Hippocampal formation (tissue), 2 donors: ENCODE data around the gene CCL27.
A peak's percentile ranks its signal among the peaks of the same experiment; 100 is the strongest.

Experiments
- DNase-seq, 2 donors: peaks; one replicate each; lab custom pipeline; 2025; lab: John Stamatoyannopoulos, UW

CCL27 gene

GRCh38 chr9:34684816-34685215 lies 22.4 kb upstream of the CCL27 start:
- DNase-seq: no peak

DNA sequence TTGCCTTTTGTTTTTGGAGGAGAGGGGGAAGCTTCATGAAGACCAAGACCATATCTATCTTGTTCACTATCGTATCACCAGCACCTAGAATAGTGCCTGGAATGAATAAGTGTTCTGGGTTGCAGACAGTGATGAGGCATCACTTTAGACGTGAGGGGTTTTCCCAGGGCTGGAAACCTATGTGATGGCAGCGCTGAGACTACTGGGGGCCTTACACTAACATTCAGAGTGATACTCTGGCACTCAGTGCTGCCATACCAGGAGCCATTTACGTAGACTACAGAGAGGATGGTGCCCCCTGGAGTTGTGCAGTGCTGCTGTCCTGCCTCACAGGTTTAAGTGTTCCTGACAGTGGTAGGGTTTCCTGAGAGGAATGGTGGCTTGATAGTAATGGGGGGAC lies 21.7 kb upstream of the CCL27 start:
- DNase-seq: no peak

- no peak for DNase-seq
Observed at GRCh38 chr9:34675869-34676268, 13.4 kb upstream of the CCL27 start.

DNA sequence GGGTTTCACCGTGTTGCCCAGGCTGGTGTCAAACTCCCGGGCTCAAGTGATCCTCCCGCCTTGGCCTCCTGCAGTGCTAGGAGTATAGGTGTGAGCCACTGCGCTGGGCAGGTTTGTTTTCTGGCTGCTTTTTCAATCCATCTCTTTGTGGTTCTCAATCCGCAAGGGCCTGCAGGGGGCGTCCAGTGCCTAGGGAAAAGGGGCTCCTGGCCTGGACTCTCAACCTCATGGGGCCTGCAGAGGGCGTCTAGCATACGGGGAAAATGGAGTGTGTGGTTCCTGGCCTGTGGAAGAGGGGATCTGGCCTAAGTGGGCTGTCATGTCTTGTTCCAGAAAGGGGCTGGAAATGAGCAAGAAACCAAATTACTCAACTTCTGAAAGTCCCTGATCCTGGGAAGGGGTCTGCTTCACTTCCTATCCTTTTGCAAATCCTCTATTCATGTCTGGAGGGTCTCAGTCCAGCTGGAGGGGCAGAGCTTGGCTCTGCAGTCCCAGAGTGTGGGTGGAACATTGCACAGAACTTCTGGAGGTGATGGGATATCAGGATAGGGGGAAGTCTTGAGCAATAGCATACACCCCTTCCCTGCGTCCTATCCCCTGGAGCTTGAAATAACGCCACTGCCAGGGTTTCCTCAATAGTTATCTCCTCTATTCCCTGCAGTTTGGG lies 12.7 kb upstream of the CCL27 start:
- peak; percentile 18 to 28 for DNase-seq

- DNase-seq: no peak
Observed at GRCh38 chr9:34674440-34674839, 12.0 kb upstream of the CCL27 start.

DNA sequence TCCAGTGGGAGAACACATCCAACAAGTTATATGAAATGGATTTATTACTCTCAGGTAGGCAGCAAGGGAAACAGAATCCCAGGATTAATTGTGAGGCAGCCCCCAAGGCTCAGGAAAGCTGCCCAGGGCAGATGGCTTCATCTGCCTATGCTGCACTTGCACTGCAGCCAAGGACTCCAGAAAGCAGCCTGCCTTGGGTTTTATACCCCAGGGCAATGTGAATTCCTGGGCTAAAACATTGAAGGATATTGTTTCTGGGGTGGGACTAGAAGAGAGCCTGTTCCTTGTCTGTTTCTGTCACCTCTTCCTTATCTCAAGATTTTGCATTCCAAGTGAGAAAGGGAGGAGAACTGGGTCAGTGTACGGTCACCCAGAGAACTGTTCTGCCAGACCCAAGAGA lies 8.8 kb upstream of the CCL27 start:
- no peak for DNase-seq

DNA sequence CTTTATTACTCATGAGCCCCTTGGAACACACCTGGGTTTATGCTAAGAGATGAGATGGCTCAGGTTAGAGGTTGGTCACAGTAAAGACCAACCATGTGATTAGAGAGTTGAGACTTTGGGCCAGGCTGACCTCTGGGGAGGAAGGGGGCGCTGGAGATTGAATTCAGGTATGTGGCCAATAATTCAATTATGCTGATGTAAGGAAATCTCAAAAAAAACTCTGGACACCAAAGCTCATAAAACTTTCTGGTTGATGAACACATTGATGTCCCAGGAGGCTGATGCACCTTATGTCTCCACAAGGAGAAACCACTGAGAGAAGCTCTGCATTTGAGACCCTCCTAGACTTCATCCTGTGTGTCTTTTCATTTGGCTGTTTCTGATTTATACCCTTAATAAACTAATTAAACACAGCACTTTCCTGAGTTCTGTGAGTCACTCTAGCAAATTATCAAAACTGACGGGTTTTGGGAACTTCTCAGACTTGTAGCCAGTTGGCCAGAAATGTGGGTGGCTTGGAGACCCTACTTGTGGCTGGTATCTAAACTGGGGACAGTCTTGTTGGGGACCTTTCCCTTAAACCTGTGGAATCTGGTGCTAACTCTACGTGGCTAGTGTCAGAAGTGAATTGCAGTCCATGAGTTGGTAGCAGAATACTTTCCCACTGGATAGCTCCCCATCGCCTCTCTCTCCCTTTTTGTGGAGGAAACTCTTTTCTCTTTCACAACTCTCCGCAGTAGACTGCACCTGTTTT lies 7.5 kb upstream of the CCL27 start:
- no peak for DNase-seq

DNA sequence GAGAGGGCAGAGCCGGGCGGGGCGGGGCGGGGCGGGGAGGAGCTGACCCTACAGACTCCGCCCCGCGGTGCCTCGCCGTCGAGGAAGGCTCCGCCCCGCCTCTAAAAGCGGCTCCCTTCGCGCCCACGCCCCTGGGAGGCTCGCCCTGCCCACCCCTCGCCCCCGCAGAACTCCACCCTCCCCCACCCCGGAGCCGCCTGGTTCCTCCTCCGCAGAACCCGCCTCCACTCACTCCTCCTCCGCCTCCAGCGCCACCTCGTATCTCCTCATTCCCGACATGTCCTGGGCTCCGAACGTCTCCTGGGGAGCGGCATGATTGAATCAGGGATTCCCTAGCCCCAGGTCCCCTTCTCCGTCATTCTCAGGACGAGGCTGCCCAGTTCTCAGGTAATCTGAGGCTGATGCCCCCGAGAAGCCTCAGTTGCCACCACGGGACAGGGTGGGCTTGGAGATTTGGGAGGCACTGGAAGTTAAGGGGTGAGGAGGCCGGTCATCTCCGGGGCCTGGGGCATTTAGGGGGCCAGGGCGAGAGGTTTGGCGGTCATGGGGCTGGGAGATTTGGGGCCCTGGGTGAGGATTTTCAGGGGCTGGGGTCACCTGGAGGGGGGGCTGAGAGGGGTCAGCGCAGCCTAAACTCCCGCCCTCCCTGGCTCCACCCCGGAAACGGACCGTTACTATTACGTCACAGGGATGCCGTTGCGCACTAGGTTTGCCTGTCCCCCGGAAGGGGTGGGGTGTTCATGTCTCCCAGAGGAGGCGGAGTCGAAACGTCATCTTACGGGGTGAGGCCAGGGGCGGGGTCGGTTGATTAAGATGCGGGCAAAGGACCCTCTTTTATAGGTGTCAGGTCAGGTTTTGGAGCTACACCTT lies 3.2 kb upstream of the CCL27 start:
- DNase-seq: peak; percentile 89 to 92

DNA sequence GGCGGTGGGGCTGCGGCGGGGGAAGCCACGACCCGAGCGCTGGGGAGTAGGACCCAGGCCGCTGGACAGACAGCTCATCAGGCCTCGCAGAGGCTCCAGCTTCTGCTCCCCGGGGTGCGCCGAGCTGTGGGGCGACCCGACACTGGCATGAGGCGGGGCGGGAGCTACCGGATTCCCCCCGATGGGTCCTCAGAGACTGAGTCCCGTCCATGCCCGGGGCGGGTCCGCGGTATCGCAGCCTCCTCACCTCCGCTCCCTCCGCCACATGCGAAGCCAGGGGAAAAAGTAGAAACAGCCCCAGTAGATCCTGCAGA lies 2.6 kb upstream of the CCL27 start:
- no peak for DNase-seq

GRCh38 chr9:34664281-34665066 lies 2.0 kb upstream of the CCL27 start:
- DNase-seq: peak; percentile 26 to 71

DNA sequence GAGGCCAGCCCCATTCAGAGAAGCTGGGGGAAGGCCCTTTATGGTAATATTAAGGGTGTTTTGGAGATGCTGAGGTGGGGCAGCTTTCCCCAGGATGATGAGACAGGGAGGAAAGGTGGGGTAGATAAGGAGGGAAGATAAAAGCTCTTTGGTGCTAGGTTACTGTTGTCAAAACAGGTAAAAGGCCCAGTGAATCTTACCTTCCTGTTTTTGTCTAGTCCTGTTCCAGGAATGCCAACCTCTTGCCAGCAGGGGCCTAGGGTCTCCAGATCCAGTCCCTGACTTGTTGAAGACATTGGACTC lies 797 bp upstream of the CCL27 start:
- DNase-seq: no peak

GRCh38 chr9:34659592-34660253 lies 2.7 kb downstream of the CCL27 start:
- DNase-seq: no peak

- DNase-seq: no peak
Observed at GRCh38 chr9:34658461-34658860, 4.0 kb downstream of the CCL27 start.

DNA sequence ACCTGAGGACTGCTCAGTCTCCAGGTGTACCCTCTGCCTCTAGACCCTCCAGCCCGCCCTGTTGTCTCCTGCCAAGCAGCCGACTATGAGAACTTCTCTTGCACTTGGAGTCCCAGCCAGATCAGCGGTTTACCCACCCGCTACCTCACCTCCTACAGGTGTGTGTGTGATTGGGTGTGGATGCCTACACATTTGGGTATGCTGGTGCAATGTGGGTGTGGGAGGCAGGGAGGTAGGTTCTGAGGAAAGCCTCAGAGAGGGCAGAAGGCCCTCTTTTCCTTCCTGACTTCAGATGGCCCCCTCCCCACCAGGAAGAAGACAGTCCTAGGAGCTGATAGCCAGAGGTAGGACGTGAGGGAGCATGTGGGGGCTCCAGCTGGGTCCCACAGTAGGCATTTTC lies 5.5 kb downstream of the CCL27 start:
- no peak for DNase-seq

DNA sequence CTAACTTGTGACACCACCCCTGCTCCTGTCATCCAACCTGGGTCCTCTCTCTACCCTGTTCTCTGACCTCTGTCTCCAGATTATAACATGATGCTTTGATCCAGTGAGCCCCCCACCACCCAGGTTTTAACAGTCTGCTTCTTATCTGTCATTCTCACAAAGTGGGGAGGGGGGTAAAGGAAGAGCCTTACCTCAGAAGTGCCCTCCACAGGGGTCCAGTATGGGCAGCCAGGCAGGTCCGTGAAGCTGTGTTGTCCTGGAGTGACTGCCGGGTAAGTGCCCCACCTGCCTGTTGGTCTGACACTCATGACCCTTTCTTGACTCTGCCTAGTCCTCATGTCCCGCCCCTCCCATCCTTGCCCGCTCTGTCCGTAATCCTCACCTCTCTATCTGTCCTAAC lies 7.1 kb downstream of the CCL27 start:
- DNase-seq: no peak

DNA sequence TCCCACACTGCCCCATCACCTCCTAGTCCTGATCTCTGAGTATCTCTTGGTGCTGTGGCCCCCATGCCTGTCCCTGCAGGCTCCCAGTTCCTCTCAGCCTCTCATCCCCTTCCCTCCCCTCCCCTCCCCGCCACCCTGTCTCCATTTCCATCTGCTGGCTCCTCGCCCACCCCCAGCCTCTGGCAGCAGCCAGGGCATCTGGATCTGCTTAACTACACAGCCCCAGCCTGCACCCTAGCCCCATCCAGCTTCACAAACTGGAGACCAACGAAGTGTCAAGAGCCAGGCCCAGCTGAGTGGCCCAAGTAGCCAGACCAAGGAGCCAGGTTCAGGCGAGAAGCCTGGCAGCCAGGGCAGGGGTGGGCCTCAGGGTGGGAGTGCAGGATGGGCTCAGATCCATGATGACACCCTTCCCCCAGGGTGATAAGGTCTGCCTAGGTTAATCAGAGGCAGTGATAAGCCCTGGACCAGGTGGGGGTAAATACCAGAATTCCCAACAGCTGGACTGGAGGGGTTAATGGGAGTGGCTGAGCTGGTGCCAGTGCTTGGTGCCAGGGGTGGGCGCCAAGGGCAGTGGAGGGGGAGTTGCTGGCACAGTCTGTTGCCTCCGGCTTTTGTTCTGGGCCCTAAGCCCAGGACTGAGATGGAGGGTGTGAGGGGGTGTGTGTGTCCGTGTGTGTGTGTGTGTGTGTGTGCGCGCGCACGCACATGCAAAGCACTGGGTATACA lies 8.0 kb downstream of the CCL27 start:
- DNase-seq: peak; percentile 61 to 70

GRCh38 chr9:34653151-34654072 lies 9.0 kb downstream of the CCL27 start:
- peak in 1 of 2 donors; percentile 5 for DNase-seq

DNA sequence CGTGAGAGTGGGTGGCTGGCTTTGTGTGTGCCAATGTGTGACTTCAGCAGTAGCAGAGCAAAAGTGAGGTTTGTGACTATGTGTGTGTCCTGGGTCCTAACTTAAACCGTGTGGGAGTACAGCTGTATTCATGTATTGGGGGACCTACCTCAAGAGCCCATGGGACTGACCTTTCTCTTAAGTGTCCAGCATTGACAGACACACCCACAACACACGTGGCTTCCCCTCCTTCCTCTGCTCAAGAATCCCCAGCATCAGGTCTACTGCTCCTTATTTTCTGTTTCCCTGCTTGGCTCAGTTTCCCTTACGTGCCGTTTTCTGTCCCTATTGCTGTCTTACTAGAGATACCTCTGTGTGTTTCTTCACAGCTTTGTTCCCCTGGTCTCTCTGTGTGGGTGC lies 9.9 kb downstream of the CCL27 start:
- no peak for DNase-seq

DNA sequence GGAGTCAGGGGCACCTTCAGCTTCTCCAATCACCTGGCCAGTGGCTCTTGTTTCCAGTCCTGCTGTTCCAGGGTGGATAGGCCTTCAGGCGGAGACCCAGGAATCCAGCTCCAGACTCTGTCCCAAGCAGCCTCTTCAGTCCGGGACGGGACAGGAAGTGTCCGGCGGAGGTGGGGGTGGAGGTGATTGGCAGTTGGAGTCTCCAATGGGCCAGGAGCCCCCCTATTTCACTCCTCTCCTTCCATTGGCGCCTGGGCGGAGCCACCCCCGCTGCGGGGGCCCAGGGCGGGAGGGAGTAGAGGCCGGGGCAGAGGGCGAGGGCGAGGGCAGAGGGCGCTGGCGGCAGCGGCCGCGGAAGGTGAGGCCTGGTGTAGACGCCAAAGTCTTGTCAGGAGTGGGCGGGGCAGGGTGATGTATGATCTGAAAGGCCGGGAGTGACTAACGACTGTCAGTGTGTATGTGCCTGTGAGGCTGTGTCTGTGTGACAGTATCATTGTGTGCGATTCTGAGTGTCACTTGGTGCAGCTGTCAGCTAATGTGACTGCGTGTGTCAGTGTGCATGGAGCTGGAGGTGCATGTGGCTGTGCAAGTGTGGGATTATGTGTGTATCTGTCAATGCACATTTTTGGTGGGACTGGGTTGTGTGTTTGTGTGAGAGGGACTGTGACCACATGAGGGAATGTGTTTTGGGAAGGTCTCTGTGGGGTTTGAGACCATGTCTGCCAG lies 10.4 kb downstream of the CCL27 start, which contains the start of gene IL11RA:
IL11RA (plus strand) TSS at position 310 of the 726 bp plus-strand sequence. CDS start 3,033 bp downstream, outside the sequence.
- peak; percentile 71 to 82 for DNase-seq
